Hypothalamus (tissue), 51 donors: ENCODE data around the gene BRD2.

Experiments
- DNase-seq, 51 donors: peaks; one replicate each; lab custom pipeline; 2025; lab: John Stamatoyannopoulos, UW

BRD2 gene

DNA sequence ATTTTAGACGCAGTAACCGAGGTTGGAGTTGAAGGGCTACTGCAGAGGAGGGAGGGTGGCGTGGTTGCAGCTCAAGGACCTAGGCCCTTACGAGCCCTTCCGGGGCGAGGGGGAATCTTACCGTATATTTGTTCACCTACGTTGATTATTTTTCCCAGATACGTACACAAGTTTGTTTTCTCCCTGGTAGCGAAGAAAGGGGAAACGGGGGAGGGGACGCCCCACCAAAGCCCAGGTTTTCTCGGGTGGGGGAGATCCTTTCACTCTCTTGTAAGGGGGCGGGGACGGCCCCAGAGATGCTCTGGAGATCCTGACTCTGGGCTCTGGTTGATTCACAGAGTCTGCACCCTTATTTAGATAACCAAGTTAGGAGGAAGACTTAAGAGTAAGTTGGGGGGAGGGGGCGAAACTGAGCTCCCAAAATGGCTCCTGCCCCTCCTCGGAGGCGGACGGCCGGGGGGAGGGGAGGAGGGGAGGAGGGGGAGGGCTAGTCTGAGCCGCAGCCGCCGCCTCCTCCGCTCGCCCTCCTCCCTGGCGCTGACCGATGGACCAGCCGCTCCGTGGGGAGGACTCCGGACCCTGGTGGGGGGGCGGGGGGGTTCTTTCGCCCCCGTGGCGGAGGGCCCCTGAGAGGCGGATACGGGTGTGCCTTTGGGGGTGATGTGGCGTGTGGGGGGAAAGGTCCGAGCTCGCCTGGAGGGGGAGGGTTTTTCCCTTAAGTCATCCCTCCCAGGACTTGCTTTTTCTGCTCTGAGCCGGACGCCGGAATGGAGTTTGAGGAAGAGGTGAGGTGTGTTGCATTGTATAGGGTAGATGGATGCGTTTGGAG is 2.2 kb downstream of the BRD2 start:
- peak; percentile 31 to 92 (median 70) for DNase-seq

DNA sequence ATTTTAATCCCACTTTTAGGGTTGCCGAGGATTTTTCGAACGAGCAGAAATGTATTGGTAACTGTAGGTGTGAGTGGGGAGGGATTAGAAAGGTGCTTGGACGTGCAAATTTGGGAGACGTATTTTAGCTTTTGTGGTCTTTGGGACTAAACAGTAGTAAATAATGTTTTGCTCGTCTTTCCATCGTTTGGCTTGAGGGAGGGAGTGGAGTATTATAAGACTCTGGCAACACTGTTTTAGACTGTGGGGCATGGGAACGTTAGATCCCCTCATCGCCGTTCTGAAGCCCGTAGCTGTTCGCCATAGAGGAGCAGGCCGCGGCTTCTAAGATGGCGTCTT is 2.8 kb downstream of the BRD2 start:
- no peak for DNase-seq

- DNase-seq, result peak; percentile 92 to 100 (median 99)
Measured at GRCh38 chr6:32971581-32972352, 3.4 kb downstream of the BRD2 start.

DNA sequence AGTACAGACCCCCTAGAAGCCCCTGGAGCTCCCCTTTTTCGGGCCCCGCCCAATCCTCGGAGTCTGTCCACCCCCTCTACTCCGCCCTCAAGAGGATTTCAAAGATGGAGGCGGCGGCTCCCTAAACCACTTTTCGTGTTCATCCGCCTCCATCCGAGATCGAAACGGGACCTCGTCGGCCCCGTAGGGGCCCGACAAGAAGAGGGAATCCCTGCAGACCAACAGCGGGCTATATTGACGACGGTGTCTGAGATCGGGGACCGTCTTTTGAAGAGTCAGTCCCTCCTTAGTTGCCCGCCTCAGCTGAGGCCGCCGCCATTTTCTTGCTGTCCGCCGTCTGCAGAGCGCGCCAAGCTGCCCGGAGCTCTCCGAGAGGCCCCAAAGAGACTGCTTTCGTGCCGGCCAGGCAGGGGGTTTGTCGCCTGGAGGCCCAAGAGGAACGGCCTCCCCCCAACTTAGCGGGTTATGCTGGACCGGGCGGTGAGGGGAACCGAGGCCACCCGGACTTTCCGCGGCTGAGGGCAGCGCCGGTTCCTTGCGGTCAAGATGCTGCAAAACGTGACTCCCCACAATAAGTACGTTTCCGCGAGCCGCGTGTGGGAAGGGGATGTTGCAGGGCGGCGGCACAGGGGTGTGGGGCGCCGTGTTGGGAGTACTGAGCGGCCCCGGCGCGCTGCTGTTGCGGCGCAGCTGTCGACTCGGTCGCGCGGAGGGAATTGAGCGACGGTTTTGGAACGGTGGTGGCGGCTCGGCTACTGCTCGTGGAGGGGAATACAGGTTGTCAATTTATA is 4.2 kb downstream of the BRD2 start:
- peak in 17 of 51 donors; percentile 33 to 85 (median 64) for DNase-seq

GRCh38 chr6:32973144-32974015 is 5.0 kb downstream of the BRD2 start:
- DNase-seq, result peak in 10 of 51 donors; percentile 9 to 67 (median 40)

DNA sequence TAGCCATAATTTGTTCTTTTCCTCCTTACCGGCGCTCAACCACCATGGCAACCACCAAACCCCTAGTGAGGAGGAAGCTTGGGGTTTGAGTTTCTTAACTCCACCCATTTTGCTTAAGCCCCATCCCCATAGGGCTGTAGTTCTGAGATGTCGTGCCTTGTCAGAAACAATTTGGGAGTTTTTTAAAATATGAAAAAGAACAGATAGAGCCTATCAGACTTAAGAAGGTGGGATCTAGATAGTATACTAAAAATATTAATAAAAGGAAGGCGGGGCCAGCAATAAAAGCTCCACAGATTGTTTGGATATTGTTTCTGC is 5.6 kb downstream of the BRD2 start:
- peak in 1 of 51 donors; percentile 67 for DNase-seq

DNA sequence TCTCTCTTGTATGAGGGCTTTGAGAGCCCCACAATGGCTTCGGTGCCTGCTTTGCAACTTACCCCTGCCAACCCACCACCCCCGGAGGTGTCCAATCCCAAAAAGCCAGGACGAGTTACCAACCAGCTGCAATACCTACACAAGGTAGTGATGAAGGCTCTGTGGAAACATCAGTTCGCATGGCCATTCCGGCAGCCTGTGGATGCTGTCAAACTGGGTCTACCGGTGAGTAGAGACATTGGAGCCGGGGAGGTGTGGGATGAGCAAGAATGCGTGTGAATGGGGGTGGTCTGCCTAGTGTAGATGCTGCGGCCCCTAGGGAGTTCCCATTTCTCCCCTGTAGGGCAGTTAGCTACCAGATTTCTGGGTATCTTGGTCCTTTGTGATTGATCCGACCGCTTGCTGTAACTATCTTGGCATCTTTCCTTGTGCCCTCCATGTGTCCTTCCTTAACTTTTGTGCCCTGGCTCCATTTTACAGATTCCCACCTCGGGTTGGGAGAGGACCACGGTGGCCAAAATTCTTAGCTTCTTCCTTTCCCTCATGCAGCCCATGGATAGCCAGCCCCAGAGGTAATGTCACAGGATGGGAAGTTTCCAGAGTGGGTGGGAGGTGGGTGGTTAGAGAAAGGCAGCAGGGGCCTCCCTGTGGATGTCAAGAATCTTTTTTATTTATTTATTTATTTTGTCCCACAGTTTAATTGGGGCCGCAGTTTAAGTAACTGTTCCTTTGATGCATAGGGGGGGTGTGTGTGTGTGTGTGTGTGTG is 6.3 kb downstream of the BRD2 start:
- no peak for DNase-seq

- DNase-seq, result no peak
Measured at GRCh38 chr6:32975886-32976285, 7.5 kb downstream of the BRD2 start.

DNA sequence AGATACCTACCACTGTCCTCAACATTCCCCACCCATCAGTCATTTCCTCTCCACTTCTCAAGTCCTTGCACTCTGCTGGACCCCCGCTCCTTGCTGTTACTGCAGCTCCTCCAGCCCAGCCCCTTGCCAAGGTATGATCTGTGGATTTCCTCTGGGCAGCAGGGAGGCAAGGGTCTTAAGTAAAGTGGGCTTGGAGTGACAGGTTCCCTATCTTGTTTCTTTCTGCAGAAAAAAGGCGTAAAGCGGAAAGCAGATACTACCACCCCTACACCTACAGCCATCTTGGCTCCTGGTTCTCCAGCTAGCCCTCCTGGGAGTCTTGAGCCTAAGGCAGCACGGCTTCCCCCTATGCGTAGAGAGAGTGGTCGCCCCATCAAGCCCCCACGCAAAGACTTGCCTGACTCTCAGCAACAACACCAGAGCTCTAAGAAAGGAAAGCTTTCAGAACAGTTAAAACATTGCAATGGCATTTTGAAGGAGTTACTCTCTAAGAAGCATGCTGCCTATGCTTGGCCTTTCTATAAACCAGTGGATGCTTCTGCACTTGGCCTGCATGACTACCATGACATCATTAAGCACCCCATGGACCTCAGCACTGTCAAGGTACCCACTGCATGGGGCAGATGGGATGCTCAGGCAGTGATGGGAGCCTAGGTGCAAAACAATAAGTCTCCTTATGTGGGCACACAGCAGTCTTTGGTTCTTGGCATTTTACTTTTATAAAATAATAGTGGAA is 8.1 kb downstream of the BRD2 start:
- no peak for DNase-seq

DNA sequence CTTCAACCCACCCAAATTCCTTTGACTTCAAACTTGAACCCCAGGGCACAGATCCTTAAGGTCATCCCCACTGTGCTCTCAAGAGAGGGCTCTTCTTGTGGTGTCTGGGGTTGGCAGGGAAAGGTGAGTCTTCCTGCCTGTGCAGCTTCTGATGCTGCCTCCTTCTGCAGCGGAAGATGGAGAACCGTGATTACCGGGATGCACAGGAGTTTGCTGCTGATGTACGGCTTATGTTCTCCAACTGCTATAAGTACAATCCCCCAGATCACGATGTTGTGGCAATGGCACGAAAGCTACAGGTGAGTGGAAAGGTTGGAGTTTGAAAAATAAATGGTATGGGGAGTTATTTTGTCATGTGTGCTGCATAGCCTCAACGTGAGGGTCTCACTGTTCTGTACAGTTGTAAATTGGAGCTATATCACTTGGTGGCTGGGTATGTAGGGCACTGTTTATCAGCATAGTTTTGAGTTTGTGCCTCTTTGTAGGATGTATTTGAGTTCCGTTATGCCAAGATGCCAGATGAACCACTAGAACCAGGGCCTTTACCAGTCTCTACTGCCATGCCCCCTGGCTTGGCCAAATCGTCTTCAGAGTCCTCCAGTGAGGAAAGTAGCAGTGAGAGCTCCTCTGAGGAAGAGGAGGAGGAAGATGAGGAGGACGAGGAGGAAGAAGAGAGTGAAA is 9.0 kb downstream of the BRD2 start:
- no peak for DNase-seq

- no peak for DNase-seq
Measured at GRCh38 chr6:32977953-32978324, 9.5 kb downstream of the BRD2 start.

DNA sequence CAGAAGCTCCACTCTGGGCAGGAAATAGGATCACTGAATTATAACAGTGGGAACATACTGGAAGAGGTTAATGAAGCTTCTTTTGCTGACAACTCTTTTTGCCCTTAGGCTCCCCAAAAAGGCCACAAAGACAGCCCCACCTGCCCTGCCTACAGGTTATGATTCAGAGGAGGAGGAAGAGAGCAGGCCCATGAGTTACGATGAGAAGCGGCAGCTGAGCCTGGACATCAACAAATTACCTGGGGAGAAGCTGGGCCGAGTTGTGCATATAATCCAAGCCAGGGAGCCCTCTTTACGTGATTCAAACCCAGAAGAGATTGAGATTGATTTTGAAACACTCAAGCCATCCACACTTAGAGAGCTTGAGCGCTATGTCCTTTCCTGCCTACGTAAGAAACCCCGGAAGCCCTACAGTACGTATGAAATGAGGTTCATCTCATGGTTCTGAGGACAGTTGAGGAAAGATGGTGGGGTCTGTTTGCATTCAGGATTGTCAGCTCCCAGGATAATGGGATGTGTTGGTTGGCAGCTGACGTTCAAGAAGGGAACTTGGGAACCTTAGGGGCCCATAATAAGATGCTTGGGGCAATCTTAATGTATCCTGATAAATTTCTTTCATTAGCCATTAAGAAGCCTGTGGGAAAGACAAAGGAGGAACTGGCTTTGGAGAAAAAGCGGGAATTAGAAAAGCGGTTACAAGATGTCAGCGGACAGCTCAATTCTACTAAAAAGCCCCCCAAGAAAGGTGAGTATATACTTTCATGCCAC is 11.5 kb downstream of the BRD2 start:
- DNase-seq, result no peak

DNA sequence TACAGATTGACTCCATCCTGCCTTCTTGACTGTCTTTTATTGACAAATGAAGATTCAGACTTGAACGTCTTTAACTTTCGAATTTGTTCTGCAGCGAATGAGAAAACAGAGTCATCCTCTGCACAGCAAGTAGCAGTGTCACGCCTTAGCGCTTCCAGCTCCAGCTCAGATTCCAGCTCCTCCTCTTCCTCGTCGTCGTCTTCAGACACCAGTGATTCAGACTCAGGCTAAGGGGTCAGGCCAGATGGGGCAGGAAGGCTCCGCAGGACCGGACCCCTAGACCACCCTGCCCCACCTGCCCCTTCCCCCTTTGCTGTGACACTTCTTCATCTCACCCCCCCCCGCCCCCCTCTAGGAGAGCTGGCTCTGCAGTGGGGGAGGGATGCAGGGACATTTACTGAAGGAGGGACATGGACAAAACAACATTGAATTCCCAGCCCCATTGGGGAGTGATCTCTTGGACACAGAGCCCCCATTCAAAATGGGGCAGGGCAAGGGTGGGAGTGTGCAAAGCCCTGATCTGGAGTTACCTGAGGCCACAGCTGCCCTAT is 12.2 kb downstream of the BRD2 start:
- no peak for DNase-seq

DNA sequence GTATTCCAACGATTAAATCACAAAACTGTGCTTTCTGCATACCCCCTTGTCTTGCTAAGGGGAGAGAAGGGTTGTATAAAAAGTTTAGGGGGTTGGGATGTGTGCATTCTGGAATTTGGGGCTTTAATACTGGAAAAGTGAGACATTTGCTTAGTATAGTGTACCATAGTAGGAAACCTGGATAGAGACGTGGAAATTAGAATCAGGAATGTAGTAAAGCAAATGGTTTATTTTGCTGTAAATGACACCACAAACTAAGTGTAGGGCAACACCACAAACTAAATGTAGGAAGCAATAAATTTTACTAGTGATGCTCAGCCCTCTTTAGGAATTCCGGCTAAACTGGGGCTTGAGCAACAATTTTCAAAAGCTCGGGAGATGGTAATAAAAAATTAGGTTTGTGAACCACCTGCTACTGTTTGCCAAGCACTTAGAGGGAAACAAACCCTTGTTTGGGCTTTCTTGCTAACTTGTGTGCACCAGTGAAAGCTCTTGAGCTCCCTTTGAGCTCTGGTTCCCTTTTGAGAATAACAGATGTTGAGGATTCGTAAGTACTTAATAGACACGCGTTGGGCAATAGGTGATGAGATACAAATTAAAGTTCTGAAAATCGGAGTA is 13.8 kb downstream of the BRD2 start:
- DNase-seq, result no peak

DNA sequence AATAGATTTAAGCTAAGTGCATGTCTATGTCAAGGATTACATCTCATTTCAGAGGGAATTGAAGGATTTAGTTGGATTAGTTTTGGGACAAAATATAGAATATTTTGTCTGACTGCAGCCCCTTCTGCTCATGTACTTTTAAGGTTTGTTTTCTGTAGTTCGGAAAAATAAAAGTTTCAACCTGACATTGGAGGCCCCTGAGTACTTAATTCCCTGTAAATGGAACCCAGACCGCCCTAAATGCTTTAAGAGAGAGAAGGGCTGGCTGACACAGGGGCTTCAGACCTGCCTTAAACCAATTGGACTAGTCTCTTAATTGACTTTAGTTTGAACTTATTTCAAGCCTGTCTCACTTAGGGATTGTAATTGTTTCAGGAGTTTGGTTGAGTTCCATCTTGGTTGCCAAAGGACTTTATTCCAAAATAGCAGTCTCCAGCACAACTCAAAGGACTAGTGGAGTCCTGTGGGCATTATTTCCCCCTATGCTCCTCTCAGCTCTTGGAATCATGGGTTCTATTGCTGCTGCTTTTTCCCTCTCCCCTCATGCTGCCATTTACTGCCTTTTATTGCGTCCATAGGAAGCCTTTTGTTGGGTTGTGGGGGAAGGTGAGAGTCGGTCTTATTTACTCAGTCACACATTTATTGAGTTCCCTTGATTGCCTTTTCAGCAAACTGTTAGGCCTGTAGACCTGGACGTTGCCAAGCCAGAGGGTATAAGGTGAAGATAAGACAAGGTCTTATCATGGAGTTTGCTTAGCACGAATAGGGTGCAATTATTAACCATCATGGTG is 14.5 kb downstream of the BRD2 start:
- DNase-seq, result no peak

DNA sequence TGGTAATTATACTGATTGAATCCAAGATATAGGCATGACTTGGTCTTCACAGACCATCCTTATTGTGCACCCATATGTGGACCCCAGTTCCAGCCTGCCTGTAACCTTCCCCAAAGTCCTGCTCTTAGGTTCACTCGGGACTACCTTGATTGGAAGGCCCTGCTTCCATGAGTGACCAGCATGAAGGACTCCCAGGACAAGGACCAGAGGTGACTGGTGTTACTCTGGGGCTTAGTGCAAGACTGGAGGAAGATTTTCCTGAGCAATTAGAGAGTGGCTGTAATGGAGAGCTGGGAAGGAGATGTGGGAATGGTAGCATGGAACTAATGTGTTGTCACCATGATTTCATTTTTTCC is 15.1 kb downstream of the BRD2 start:
- no peak for DNase-seq
